Stimulated activated memory B cell treated with anti-CD40 and anti-IgM and Interleukin-4, amounts not matched to agents 10 μg/mL and 1 μg/mL and 100 μg/mL, for 72 hours (primary cell): ENCODE measurements around the gene SCAMP3.
"Not testable (repeated sequence)": the region's sequence is repeated elsewhere in the genome, so short reads cannot be mapped to it uniquely, and the experiment has no call there.

Experiments
- ATAC-seq: fragments of 150-1000 bp; cut with Tn5 transposase; 2 replicates; pipeline ENCODE4 v1.10.0; 2021
- H3K27ac Mint-ChIP-seq: one replicate; pipeline ENCODE4 v1.8.0; 2022; ENCODE audit warnings: mild to moderate bottlenecking, mixed read lengths
- H3K27me3 Mint-ChIP-seq: one replicate; pipeline ENCODE4 v1.8.0; 2022; ENCODE audit warnings: mixed read lengths
- H3K36me3 Mint-ChIP-seq: one replicate; pipeline ENCODE4 v1.8.0; 2022; ENCODE audit warnings: mixed read lengths
- H3K4me1 Mint-ChIP-seq: one replicate; pipeline ENCODE4 v1.8.0; 2022; ENCODE audit warnings: mixed read lengths
- H3K4me3 Mint-ChIP-seq: one replicate; pipeline ENCODE4 v1.8.0; 2022; ENCODE audit warnings: mild to moderate bottlenecking, moderate library complexity, mixed read lengths
- H3K9me3 Mint-ChIP-seq: one replicate; pipeline ENCODE4 v1.8.0; 2022; ENCODE audit warnings: mixed read lengths

Gene SCAMP3

DNA sequence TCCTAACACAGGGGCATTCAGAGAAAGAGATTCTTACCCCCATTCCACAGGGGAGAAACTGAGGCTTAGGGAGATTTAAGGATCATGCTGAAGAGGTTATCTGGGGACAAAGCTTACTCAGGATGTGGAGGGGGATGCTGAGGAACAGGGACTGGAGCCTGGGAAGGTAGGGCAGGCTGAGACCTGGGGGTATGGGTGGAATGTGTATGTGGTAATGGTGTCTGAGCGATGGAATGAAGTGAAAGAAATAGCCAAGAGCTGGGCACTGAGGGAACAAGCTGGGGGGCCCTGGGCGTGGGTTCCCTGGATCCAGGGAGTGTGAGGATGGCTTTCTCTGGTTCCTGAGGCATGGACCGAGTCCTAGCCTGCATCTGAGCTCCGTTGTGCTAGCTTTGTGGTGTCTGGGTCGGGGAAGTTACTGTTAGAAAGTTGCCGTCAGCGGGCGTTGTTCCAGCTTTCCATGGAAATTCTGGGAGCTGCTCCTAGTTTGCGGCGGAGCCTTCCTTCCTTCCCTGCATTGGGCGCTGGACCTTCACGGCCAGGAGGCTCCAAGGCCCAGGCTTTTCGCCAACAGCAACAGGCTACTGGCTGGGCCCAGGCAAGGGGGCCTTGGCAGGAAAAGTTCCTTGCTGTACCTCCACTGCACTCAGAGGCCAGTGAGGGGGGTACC is 50.6 kb downstream of the SCAMP3 start:
- Mint-ChIP-seq H3K36me3 (peaks cover 16% of the 10 kb centered on the region), H3K4me1 (peaks cover 37% of the 10 kb centered on the region)
- H3K4me3 Mint-ChIP-seq, H3K27me3 Mint-ChIP-seq, H3K27ac Mint-ChIP-seq, H3K9me3 Mint-ChIP-seq, ATAC-seq: not testable (repeated sequence)

DNA sequence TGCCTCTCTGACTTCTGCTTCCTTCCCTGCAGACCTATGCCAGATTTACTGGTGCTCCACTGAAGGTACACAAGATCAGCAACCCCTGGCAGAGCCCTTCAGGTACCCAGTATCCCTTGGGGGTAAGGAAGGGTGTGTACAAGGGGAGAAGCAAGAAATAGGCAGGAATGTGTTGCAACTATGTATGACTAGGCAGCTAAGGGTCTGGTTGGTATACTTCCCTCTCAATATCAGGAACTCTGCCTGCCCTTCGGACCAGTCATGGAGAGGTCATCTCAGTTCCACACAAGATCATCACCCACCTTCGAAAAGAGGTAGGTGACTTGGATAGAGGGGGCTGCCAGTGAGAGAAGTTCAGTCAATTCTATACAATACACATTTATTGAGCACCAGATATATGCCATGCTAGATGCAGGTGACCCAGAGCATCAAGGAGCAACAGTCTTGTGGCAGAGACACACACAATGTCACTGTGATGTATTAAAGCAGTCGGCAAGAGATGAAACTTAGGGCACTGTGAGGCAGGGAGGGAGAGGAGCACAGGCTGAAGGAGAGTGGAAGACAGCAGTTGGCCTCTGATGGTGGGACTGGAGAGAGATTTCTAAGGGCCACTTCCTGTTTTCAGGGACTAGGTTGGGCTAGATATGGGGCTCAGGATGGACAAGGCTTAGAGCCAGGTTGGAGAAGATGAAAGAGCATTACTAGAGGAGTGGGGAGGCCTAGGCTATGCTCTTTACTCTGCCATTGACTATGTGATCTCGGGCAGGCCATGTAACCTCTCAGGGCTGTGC is 51.7 kb downstream of the SCAMP3 start:
- H3K9me3 Mint-ChIP-seq, result no peaks in the 10 kb centered on the region

DNA sequence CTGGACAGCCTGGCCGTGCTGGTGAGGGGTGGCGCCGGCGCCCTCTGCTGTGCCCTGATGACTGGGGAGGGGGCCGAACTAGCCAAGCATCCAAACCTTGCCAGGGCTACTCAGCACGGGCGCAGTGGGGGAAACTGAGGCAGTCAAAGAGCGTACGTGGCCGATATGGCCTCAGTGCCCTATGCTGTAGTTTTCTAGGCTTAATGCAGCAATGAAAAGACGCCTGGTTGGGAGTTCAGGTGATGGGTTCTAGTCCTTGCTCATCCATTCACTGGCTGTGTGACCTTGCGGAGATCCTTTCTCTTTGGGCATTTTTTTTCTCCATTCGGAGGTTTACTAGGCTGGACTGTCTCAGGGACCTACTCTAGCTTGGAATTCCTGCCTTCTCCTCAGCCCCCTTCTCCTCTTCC is 52.8 kb downstream of the SCAMP3 start:
- Mint-ChIP-seq H3K9me3 (no peaks in the 10 kb centered on the region), H3K4me1 (peaks cover 37% of the 10 kb centered on the region), H3K27me3 (no peaks in the 10 kb centered on the region), H3K27ac (peak overlapping the region; percentile 90), H3K36me3 (peaks cover 10% of the 10 kb centered on the region), H3K4me3 (peak overlapping the region; percentile 91)
- ATAC-seq, result no peak

More for the DNA sequence above, 51.7 kb downstream of the SCAMP3 start:
- Mint-ChIP-seq H3K36me3 (peaks cover 16% of the 10 kb centered on the region), H3K27ac (peak overlapping the region; percentile 25), H3K4me3 (no peak overlapping the region), H3K27me3 (no peaks in the 10 kb centered on the region), H3K4me1 (peaks cover 37% of the 10 kb centered on the region)
- ATAC-seq, result no peak

DNA sequence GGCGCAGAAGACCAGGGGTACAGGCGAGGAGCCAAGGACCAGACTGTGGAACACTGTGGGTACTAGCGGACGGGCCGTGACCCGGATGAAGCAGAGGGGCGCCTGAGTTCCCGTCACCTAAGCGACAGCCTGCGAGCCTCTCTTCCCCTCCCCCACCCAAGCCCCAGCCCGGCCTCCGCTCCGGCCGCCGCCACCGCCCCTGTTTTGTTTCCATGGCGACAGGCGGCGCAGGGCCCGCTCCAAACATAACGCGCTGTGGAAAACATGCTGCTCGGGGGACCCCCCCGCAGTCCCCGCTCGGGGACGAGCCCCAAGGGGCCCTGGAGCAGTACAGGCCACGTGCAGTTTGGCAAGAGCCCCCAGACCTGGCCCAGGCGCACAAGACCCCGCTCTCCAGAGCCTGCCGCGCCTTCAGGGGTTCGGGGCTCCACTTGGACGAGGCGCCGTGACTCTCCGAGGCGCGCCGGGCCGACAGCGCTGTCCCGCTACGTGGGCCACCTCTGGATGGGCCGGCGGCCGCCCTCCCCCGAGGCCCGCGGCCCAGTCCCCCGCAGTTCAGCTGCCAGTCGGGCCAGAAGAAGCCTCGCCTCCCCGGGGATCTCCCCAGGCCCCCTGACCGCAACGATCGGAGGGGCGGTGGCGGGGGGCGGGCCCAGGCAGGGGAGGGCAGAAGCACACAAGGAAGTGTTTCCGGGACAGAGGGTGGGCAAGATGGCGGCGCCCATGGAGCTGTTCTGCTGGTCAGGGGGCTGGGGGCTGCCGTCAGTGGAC is 53.4 kb downstream of the SCAMP3 start, which contains the start of gene MTX1:
MTX1 (plus strand) TSS at position 155 of the 771 bp plus-strand sequence; CDS start at position 265, 110 bp downstream.
- Mint-ChIP-seq H3K27me3 (no peaks in the 10 kb centered on the region), H3K4me3 (peak within 1 kb of the TSS; percentile 91), H3K4me1 (peaks cover 37% of the 10 kb centered on the region), H3K36me3 (peaks cover 10% of the 10 kb centered on the region), H3K27ac (peak within 1 kb of the TSS; percentile 90), H3K9me3 (no peaks in the 10 kb centered on the region)
- peak; percentile 89 for ATAC-seq

DNA sequence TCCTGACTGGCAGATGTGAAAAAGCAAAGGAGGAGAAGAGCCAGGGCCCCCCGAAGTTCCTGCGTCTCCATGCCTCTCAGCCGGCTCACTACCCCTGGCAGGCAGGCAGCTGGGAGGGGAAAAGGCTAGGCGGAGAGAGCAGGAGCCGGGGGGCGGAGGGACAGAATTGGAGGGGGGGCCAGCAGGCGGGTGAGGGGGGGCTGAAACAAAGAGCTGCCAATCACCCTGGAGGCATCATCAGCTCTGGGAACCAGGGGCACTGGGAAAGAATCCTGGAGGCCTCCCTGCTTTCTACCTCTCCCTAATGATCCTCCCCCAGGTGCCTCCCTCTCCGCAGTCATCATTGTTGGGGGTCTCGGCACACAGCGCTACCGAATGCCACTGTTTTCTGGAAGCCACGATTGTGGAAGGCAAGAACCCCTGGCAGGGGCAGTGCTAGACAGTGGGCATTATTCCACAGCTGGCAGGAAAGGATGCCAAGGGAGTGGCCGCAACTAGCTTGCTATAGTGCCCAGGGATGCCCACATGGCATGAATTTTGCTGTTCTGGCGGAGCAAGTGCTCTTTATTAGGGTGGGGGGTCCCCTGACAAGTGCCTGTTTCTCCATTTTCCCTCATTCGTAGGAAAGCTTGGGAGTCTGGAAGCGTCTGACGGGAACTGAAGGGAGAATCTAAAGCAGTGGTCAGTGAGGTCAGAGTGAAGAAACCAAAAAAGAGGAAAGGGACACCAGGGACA is 54.2 kb downstream of the SCAMP3 start, which contains the start of gene THBS3:
THBS3 (minus strand) TSS at position 92 of the 735 bp plus-strand sequence; CDS start at position 71, 21 bp downstream.
- ATAC-seq, result no peak
- Mint-ChIP-seq H3K9me3 (no peaks in the 10 kb centered on the region), H3K4me1 (peaks cover 37% of the 10 kb centered on the region), H3K27me3 (no peaks in the 10 kb centered on the region), H3K27ac (peak within 1 kb of the TSS; percentile 90), H3K4me3 (peak within 1 kb of the TSS; percentile 91), H3K36me3 (peaks cover 10% of the 10 kb centered on the region)

DNA sequence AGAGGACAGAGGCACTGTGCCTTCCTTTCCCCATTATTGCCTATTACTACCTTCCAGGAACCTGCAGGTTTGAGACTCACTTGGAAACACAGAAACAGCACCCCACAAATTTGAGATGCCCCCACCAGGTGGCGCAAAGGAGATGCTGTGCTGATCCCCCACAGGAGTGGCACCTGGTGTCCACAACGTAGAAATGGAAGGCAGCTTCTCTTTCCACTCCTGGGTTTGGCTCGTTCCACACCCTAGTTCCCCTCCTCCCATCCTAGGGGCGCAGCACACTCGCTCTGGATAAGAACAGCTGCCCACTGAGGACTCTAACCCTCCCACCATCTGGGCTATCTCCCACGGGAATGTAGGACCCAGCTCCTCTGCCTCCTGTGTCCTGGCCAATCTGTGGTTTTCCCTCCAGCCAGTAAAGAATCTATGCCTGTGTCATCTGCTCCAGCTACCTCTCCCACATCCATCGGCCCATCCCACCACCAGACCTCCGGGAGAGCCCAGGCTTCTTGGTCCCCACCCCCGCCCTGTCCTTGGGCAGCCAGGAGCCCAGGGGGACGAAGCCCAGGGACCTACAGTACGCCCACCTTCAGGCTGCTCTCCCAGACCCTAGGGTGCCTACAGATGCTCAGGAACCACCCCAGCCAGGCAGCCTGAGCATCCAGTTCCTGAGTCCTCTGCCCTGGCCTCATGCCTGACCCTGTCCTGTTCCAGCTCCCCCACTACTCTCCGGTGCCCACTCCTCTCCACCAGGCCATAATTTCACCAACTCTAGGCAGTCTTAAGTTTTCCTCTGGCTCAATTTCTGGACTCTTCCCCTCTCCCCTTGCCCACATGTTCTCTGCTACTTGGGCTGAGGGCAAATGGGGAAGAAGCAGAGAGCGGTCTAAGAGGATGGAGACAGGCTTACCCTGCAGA is 55.0 kb downstream of the SCAMP3 start:
- Mint-ChIP-seq H3K27me3 (no peaks in the 10 kb centered on the region), H3K4me3 (peak overlapping the region; percentile 25), H3K36me3 (peaks cover 9% of the 10 kb centered on the region), H3K4me1 (peaks cover 37% of the 10 kb centered on the region), H3K9me3 (no peaks in the 10 kb centered on the region), H3K27ac (peak overlapping the region; percentile 90)
- peak; percentile 68 for ATAC-seq
